ENCODE measurements around the gene NETO1. TPM values are rescaled to one million over a fixed set of nuclear protein-coding genes. Genes with fewer than 3 reads are reported as not detected.

The NETO1 gene
- total RNA-seq, 3 donors from 2014 or later (not counting 1 experiment from before 2014, with no cell fraction given) = not detected

DNA sequence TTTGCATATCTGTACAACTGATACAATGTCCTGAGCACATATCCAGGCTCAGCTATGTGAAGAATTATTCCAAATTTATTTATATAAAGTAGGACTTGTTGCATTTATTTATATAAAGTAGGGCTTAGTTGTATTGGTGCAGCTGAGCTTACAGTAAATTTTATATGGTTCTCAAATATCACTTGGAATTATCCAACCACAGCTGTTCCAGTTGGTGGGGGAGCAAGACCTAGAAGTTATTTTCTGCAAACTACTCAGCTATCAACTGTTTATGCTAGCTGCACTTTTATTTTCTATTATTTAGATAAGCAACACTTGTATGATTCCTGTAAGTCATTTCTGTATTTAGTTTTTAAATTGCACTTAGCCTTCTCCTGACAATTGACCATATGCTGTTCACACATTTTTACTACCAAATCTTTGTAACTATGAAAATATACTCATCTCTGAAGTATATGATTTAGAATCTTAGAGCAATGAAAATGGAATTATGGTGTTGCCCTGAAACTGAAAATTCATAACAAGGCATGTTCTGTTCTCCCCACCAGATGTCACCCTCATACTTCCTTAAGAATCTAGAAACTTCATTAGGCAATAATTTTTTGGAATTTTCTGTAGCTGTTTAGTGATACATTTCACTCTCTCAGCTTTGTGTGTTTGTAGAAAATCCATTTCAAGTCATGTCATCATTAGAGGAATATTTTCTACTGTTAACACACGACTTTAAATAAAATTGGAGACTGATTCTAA lies 166.7 kb downstream of the NETO1 start:
- Mint-ChIP-seq H3K36me3 (no peaks in the 10 kb centered on the region), H3K27ac (no peak overlapping the region), H3K9me3 (peaks cover 0 to 6% of the 10 kb centered on the region in 2 donors), H3K27me3 (ENCODE audit: low read depth in 2 of 2) (no peaks in the 10 kb centered on the region), H3K4me1 (no peaks in the 10 kb centered on the region), H3K4me3 (no peak overlapping the region)
- TF ChIP-seq, protein P1, sequence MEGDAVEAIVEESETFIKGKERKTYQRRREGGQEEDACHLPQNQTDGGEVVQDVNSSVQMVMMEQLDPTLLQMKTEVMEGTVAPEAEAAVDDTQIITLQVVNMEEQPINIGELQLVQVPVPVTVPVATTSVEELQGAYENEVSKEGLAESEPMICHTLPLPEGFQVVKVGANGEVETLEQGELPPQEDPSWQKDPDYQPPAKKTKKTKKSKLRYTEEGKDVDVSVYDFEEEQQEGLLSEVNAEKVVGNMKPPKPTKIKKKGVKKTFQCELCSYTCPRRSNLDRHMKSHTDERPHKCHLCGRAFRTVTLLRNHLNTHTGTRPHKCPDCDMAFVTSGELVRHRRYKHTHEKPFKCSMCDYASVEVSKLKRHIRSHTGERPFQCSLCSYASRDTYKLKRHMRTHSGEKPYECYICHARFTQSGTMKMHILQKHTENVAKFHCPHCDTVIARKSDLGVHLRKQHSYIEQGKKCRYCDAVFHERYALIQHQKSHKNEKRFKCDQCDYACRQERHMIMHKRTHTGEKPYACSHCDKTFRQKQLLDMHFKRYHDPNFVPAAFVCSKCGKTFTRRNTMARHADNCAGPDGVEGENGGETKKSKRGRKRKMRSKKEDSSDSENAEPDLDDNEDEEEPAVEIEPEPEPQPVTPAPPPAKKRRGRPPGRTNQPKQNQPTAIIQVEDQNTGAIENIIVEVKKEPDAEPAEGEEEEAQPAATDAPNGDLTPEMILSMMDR (IDR thresholded peaks at IDR 0.05) = no peak
- Histone ChIP-seq H3K27me3 (ENCODE audit: control insufficient read depth, insufficient read depth, low read length) (no peaks in the 10 kb centered on the region), H3K36me3 (ENCODE audit: control insufficient read depth, insufficient read depth, low read length) (no peaks in the 10 kb centered on the region), H3K4me3 (ENCODE audit: low read length) (no peak overlapping the region), H3K4me1 (ENCODE audit: control insufficient read depth, insufficient read depth, low read length) (no peaks in the 10 kb centered on the region), H3K9me3 (ENCODE audit: control insufficient read depth, insufficient read depth, low read length) (no peaks in the 10 kb centered on the region), H3K27ac (ENCODE audit: low read length) (no peak overlapping the region)
- WGBS (ENCODE audit: insufficient coverage) = 33% methylated on average over 1 of the region's 1 CpG
- no peak for DNase-seq
- ATAC-seq = no peak
- intact Hi-C loops (cut with micrococcal nuclease) = no loop called here

DNA sequence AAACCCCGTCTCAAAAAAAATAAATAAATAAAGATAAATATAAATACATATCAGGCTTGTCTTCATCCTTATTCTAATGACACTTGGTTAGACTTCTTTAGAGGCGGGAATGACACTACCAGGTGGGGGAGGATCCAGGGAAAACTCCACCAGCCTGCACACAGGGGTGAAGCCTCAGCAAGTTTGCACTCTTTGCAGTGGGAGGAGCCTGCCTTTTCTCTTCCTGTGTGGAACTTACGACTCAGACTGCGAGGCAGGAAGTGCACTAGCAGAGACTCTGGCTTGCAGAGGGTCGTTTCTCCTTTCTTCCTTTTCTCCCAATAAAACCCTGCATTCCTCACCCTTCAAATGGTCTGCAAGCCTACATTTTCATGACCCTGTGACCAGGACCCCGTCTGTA lies 170.1 kb downstream of the NETO1 start:
- WGBS (ENCODE audit: insufficient coverage) = 57% methylated on average over 5 of the region's 6 CpGs
- Mint-ChIP-seq H3K4me1 (no peaks in the 10 kb centered on the region), H3K36me3 (no peaks in the 10 kb centered on the region)

DNA sequence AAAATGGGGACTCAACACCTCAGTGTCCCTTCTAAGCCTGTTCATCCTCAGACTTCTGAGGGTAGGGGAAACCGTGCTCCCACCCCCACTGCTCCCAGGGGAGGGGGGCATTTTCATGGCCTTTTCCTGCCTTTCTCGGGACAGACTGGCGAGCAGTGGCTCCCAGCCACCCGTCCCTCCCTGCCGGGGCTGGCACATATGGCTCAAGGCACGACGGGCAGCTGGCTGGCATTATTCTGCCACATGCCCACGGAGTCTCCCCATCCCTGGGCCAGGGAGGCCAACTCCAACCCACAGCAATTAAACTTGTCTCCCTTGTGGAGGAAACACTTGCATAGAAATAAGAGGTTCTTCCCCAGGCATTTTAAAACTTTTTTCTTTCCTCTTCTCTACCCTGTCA lies 175.2 kb downstream of the NETO1 start:
- Mint-ChIP-seq H3K27me3 (ENCODE audit: low read depth in 2 of 2) (no peaks in the 10 kb centered on the region), H3K27ac (no peak overlapping the region), H3K4me3 (no peak overlapping the region), H3K36me3 (no peaks in the 10 kb centered on the region), H3K4me1 (no peaks in the 10 kb centered on the region), H3K9me3 (peaks cover 0 to 4% of the 10 kb centered on the region in 2 donors)
- TF ChIP-seq, protein P1 (IDR thresholded peaks at IDR 0.05) = no peak
- Histone ChIP-seq H3K4me1 (ENCODE audit: control insufficient read depth, insufficient read depth, low read length) (no peaks in the 10 kb centered on the region), H3K27ac (ENCODE audit: low read length) (no peak overlapping the region), H3K9me3 (ENCODE audit: control insufficient read depth, insufficient read depth, low read length) (no peaks in the 10 kb centered on the region), H3K27me3 (ENCODE audit: control insufficient read depth, insufficient read depth, low read length) (no peaks in the 10 kb centered on the region), H3K36me3 (ENCODE audit: control insufficient read depth, insufficient read depth, low read length) (no peaks in the 10 kb centered on the region), H3K4me3 (ENCODE audit: low read length) (no peak overlapping the region)
- ATAC-seq = no peak
- 62% methylated on average over 8 of the region's 8 CpGs for WGBS (ENCODE audit: insufficient coverage)
- DNase-seq = no peak
- intact Hi-C loops (cut with micrococcal nuclease) = no loop called here

More for the DNA sequence above, 170.1 kb downstream of the NETO1 start:
- Histone ChIP-seq H3K27ac (ENCODE audit: low read length) (no peak overlapping the region), H3K27me3 (ENCODE audit: control insufficient read depth, insufficient read depth, low read length) (no peaks in the 10 kb centered on the region), H3K9me3 (ENCODE audit: control insufficient read depth, insufficient read depth, low read length) (no peaks in the 10 kb centered on the region), H3K4me3 (ENCODE audit: low read length) (no peak overlapping the region), H3K36me3 (ENCODE audit: control insufficient read depth, insufficient read depth, low read length) (no peaks in the 10 kb centered on the region), H3K4me1 (ENCODE audit: control insufficient read depth, insufficient read depth, low read length) (no peaks in the 10 kb centered on the region)
- ATAC-seq (no peak), DNase-seq (no peak)
- Mint-ChIP-seq H3K27ac (no peak overlapping the region), H3K9me3 (peaks cover 0 to 5% of the 10 kb centered on the region in 2 donors), H3K27me3 (ENCODE audit: low read depth in 2 of 2) (no peaks in the 10 kb centered on the region), H3K4me3 (no peak overlapping the region)
- intact Hi-C loops (cut with micrococcal nuclease) = no loop called here
- TF ChIP-seq, protein P1 (IDR thresholded peaks at IDR 0.05) = no peak
